Measurements from ENCODE around the gene CMSS1.

The CMSS1 gene

DNA sequence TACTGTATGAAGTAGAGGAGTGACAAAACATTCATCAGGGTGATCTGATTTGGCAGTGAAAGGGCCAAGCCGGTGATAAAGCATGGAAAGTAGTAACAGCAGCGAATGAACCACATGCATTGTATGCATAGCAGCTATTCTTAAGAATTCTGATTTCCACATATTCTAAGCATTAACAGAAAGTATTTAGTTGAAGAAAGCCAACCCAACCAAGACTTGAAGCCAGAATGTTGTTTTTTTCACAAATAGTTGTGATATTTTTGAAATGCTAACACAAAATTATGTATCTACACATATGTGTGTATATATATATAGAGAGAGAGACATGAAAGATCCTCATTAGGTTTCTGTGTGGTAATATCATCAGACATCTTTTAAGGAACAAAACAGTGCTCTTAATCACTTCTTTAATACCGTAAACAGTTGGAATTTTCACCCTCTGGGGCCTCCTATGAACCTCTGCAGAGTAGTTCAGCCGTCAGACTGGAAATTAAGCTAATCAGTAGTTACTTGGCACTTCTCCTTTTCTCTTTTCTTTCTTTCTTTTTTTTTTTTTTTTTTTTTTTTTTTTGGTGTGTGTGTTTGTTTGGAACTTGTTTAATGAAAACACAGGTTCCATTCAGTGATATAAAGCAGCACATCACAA, 139.6 kb downstream of the CMSS1 start:
- DNase-seq (ENCODE audit: low read depth in 2 of 3, low spot score in 2 of 3): no peak

DNA sequence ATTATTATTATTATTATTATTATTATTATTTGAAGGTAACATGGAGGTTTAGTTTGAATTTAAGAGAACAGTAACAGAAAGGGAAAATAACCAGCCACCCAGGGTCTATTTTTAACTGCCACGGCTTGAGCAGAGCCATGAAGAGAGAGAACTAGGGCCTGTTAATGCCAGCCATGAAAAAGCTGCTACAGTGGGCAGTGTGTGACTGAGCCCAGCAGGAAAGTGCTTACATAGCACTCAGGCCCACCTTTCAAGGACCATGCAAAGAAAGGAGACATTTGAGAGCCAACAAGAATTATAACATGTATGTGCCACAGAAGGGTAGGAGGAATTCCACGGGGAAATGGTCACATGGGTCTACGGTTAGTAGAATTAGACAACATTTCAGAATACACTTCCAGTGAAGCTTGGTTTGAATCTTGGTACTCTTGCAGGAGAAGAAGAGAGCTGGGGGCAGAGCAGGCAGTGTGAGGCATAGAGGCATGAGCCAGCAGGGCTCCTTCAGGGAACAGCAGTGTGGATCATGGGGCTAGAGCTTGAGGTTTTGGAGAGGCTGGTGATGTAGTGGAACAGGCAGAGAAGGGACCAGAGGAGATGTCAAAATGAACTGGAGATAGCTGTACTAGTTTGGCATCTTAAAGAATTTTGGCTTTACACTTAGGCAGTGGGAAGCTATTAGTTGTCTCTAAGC, 140.7 kb downstream of the CMSS1 start:
- no peak for DNase-seq (ENCODE audit: low read depth in 2 of 3, low spot score in 2 of 3)

DNA sequence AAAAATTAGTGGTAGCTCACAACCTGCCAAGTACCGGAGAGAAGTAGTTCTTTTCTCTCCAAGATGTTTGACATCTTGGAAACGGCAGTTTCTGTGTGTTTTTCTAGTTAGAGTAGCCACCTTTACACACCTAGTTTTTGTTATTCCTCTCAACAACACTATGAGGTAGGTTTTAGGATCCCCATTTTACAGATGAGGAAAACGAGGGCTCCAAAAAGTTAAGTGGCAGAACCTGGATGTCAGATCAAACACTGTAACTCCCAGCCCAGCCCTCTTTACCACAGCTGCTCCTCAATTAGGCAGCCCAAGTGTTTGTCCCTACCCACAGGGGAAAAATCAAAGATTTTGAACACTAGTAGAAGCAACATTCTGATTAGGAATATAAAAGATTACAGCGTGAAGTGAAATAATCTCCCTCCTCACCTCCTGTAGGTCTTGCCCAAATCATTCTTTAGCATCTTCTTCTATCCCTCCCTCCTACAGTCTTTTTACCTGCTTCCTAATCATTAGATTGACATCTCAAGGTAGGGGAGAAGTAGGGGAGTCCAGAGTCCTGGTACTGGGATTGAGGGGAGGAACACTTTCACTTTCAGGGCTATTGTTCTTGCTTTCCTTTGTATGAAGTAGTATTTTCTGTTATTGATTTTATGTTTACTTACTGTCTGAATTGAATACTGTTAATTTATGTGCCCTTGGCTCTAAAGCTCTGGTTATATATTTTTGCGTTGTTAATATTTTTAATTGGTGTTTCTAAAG, 142.6 kb downstream of the CMSS1 start:
- no peak for DNase-seq (ENCODE audit: low read depth in 2 of 3, low spot score in 2 of 3)

DNA sequence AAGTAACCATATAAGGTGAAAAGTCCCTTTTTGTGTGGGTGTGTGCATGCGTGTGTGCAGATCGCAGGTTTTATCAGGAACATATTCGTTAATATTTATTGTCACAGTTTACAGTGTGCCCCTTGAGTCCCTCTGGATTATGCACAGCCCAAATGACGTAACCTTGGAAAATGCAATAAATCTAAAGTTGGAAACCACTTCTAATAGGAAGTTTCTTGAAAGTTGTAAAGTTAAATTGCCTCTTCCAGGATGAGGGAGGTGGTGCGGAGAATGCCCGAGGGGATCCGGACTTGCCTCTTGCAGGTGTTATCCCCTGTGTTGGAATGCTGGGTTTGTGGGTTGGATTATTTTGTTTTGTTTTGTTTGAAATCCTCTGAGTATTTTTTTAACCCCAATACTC, 143.3 kb downstream of the CMSS1 start:
- DNase-seq (ENCODE audit: low read depth in 2 of 3, low spot score in 2 of 3): no peak

DNA sequence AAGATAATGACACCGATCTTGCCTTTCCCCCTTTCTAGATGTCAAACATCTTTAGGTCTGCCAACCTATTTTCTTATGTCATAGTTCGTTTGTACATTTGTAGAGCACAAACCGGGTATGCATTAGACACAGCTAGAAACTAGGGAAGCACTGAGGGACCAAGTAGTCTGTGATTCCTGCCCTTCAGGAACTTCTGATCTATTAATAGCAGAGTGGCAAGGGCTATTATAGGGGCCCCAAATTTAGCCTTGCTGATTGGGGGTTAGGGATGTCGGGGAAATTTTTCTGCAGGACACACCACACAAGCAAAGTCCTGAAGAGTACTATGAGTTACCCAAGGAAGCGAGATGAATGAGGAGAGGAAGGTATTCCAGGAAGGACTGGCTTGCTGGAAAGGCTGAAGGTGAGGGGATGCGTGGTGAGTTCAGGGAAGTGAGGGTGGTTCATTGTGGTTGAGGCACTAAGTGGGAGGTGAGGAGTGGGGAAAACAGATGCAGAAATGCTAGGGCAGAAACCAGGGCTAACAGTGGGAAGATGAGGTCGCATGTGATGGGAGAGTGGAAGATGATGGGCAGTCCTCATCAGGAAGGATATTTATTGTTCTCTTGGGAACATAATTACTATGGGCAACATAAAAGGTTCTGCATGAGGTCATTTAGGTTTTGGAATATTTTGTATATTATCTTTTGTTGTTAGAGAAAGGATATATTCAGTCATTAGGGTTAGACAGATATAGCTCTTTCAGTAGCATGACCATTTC, 144.3 kb downstream of the CMSS1 start:
- DNase-seq (ENCODE audit: low read depth in 2 of 3, low spot score in 2 of 3): no peak

DNA sequence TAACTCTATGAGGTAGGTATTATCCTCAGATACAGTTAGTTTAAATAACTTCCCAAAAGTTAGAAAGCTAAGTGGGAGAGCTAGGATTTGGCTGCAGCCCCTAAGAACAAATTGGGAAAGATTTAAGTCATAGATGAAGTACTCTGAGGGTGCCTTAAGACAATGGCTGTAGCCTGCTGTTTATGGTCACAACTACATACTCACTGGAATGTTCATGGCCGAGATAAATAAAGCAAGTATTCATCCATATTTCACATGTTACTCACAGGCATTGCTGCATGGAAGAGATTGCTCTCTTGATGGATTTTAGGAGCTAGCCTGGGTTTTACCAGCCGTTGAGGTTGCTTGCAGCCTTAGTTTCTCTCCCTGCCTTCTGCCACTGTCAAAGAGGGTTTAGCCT, 145.0 kb downstream of the CMSS1 start:
- DNase-seq (ENCODE audit: low read depth in 2 of 3, low spot score in 2 of 3): no peak

DNA sequence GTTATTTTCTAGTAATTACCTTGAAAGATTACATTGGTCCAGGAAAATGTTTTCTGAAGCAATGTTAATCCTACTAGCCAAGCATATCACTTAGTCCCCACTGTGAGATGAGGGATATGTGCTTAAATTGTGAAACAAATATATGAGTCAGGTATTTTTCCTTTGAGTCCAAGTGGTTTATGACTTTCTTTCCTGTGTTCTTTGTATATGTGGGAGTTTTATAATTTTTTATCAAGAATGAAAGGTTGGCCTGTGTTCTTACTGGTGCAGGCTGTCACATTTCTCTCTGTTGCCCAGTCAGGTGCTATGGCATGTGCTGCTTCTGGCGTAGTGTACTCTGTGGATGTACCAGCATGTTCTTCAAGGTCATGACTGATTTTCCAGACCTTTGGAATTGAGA, 147.4 kb downstream of the CMSS1 start:
- DNase-seq (ENCODE audit: low read depth in 2 of 3, low spot score in 2 of 3): no peak

DNA sequence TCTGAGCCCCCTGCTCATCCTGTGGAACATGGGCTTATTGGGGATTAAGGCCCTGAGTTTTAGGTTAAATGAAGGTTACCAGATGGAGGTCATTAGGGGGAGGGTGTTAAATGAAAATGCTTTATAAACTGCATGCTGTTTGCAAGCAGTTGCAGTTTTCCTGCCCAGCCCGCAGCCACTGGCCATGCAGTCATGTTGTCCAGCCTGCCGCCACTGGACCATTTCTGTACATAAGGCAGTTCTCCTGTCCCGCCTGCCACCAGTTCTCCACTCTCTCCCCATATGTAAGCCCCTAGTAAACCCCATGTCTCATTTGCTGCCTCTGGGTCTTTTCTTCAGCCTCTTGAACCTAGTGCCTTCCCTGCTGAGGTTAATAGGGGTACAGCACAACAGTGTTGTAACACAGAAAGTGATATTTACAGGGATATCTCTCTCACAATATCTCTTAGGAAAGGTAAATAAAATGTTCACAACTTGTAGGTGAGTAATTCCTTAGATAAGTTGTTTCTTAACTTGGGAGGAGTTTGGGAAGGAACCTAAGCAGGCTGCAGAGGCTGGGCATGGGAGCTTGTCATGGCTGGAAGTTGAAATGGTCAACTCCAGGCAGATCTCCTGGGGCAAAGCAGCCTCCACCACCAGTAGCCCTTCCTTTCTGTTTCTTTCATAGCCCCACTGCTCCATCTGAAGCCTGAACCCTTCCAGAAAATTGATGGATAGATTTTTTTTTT, 148.2 kb downstream of the CMSS1 start:
- DNase-seq (ENCODE audit: low read depth in 2 of 3, low spot score in 2 of 3): no peak

DNA sequence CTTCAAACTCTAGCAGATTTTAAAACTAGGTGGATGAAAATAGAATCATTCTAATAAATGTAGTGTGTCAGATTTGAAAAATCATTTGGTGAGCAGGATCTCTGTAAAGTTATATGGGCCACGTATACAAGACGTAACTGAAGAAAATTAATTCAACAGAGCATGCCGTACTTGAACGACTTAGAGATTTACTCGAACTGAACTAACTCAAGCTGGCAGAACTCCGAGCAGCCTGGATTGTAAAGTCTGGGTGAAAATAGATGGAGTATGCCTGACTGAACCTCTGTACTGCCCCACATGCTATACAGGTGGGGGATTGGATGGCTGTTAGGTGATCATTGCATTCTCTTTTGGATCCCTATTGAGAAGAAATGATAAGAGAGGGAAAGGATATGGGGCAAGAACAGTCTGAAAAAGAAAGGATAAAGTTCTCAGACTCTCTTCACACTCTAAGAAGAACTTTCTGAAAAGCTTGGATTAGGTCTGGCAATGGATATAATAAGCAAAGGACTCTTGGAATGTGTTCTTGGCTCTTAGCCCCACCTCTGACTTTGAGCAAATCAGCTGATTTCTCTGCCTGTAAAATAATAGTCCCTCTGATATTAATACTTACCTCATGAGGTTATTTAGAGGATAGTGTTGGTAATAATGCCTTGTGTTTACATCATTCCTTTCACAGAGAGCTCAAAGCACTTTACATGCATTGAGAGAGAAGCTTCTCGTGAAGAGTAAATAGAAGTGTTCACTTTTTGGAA, 149.2 kb downstream of the CMSS1 start:
- DNase-seq (ENCODE audit: low read depth in 2 of 3, low spot score in 2 of 3): no peak

DNA sequence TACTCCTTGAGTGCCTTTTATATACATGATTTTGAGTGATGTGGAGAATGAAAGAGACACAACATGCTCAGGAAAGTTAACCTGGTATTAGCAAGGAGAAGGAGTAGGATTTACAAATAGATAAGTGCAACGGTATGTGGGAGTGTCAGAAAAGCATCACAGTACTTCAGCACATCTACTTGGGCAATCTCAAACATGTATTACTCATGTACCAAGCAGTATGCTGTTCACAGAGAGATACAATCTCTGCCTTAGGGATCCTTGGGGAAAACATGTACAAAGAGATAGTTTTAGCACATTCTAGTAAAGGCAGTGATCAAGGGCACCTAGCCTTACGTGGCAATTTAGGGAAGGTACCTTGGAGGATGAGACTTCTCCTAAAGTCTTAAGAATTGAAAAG, 150.1 kb downstream of the CMSS1 start:
- DNase-seq (ENCODE audit: low read depth in 2 of 3, low spot score in 2 of 3): no peak

DNA sequence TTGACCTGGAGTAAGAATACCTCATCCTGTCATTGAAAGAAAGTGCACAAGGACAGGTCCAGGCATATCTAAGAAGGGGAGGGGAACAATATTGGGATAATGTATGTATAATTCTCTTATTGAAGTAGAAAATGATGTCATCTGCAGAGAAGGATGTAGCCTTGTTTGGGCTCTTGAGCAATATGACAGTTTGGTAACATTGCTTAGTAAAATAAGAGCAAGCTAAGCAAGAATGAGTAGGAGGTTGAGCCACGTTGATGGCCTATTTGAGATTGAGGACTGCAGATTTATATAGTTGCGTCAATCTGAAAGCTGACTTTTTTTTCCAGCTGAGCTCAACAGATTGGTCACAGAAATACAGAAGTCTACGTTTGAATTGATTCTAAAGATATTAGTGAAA, 151.5 kb downstream of the CMSS1 start:
- DNase-seq (ENCODE audit: low read depth in 2 of 3, low spot score in 2 of 3): no peak

DNA sequence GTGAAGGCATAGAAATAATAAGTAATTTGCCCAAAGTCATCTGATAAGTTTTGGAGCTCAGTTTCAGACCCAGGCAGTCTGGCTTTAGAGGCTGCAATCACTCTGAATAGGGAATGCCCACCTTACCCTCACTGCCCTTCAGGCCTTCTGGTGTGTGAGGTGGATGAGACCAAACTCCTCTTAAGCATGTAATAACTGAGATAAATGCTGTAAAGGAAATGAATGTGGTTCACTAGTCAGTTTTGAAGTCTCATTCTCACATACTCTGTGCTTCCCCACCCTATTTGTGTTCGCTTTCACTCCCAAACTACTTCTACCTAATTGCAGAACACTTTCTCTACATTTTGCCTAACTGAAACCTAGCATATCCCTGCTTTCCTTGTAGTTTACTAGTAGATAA, 152.5 kb downstream of the CMSS1 start:
- DNase-seq (ENCODE audit: low read depth in 2 of 3, low spot score in 2 of 3): no peak

DNA sequence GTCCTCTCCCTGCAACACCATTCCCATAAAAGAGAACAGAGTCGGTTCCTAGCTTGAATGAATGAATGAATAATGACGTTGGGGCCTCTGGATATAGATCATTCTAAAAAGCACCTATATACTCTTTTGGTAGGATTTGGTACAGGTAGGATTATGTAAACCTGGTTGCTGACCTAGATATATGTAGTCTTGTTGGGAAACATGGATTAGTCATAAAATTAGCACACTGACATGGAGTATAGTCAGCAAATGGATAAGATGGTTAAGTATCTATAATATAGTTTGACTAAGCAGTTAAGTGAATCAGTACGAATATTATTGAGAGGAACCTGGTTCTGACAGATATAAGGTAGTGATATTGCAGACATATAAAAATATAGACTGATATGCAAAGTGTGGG, 154.1 kb downstream of the CMSS1 start:
- no peak for DNase-seq (ENCODE audit: low read depth in 2 of 3, low spot score in 2 of 3)

DNA sequence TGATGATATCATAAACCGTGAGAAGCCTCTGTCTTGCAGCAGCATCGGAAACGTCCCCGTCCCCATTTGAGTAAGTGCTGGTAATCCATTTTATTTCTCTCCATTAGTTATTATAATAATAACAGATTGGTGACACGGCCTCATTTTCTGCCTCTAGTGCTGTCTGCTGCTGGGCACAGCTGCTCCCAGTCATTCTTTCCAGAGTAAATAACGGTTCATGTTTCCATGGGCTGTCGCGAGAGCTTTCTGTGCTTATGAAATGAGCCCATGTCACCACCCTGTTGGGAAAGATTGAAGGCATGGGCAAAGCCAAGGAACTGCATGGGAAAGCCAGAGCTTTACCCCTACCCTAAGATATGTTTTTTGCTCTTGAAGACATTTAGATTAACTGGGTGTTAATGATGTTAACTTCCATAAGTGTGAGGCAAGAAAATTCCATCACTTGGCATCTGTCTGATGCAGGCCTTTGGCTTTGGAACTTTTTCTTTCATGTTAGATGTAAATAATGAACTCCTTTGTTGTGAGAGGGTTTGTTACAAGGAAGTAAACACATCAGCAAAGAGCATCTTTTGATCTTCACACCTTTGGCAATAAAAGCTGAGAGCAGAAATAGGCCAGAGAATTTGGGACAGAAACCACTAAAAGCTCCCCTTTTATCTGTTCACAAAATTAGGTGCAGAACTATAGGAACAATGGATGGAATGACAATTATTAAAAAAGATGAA, 154.9 kb downstream of the CMSS1 start:
- DNase-seq (ENCODE audit: low read depth in 2 of 3, low spot score in 2 of 3): no peak

DNA sequence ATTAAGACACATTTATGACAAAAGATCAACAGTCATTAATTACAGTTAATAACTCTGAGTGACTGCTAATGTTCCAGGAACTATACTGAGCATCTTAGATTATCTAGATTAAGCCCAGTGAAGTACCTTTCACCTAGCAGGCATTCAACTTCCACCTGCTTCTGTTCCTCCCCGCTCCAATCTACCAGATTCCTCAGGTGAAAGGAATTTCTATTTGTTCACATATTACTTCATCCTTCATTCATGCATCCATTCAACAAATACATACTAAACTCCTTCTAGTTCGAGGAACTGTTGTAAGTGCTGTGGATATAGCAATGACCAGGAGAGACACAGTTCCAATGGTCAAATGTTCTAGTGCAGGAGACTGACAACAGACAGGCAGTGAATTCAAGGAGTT, 157.3 kb downstream of the CMSS1 start:
- no peak for DNase-seq (ENCODE audit: low read depth in 2 of 3, low spot score in 2 of 3)

DNA sequence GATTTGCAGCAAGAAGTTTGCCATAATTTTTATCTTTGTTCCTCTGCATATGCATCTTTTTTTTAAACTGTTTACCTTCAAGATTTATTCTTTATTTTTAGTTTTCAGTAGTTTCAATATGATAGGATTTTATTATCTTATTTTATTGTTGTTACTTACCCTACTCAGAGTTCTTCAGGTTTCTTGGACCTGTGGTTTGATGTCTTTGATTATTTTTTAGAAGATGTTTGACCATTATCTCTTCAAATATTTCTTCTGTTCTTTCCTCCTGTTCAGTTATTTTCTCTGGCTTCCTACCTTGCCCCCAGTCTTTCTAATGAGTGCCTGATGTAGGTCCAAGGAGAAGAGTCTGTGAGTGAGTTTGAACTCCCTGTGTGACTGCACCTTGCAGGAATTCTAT, 158.9 kb downstream of the CMSS1 start:
- no peak for DNase-seq (ENCODE audit: low read depth in 2 of 3, low spot score in 2 of 3)

DNA sequence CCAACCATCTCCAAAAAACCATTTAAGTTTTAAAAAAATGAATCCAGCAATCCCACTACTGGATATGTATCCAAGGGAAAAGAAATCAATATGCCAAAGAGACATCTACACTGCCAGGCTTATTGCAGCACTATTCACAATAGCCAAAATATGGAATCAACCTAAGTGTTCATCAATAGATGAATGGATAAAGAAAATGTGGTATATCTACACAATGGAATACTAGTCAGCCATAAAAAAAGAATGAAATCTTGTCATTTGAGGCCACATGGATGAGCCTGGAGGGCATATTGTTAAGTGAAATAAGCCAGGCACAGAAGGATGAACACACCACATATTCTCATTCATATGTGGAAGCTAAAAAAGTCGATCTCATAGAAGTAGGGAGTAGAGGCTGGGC, 160.6 kb downstream of the CMSS1 start:
- no peak for DNase-seq (ENCODE audit: low read depth in 2 of 3, low spot score in 2 of 3)

DNA sequence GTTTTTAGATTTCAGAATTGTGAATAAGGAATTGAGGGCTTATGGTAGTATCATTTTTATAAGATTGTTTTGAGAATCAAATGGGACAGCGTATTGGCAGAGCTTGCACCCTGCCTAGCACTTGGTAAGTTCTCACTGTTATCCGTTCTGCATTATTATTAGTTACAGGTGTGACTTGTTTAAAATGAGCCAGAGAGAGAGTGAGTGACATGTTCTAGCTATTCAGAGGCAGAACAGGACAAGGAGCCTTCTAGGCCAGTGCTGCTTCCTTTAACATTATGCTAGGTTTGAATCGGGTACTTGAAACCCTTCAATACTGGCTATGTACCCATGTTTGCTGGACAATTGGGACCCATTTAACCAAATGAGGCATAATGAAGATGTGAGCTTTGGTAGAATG, 162.9 kb downstream of the CMSS1 start:
- no peak for DNase-seq (ENCODE audit: low read depth in 2 of 3, low spot score in 2 of 3)

DNA sequence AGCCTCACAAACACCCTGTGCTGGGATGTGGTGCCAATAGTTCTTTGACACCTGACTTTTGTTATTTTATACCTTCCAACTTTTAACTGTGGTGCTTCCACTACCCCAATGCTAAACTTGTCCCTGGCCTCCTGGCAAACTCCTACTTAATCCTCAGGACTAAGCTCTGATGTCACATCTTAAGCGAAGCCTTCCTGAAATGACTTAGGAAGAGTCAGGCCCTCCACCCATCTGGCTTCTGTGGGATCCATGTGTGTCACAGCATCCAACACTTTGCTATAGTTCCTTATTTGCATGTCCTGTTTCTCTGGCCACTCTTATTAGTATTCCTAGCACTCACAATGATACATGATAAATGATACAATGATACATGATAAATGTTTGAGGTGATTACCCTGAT, 163.5 kb downstream of the CMSS1 start:
- DNase-seq (ENCODE audit: low read depth in 2 of 3, low spot score in 2 of 3): no peak

DNA sequence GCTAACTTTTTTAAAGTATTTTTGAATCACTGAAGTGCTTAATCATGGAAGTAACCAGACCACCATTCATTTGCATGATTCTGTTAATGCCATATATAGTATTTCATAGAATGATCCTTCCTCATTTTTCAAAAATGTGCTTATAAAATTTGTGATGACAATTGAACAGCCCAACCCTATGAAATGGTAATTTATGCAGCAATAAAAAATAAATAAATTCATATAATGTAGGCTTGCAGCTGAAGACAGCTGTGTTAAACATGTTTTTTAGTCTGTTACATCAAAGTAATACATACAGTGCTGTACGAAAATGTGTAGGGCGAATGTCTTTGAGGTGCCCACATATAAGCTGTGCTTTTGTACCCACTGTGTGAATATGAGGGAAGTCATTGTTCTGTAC, 165.0 kb downstream of the CMSS1 start:
- DNase-seq (ENCODE audit: low read depth in 2 of 3, low spot score in 2 of 3): no peak

Data from activated CD8-positive, alpha-beta memory T cell treated with anti-CD3 and anti-CD28 coated beads for 48 hours (primary cell).